ENCODE data around the gene HSPA12B. TPM values are rescaled to one million over a fixed set of nuclear protein-coding genes. Genes with fewer than 3 reads are reported as not detected.

The HSPA12B gene
- polyA plus RNA-seq, 2 of the 4 experiments (the other 2 are of a cell fraction), result 0.37 to 1.2 TPM

- no peak overlapping the region for H3K27ac ChIP-seq
- ATAC-seq (no peak), FAIRE-seq (no peak), DNase-seq (ENCODE audit: low read depth in 1 of 2, low spot score in 1 of 2) (no peak)
- POLR2A ChIA-PET, result interaction anchor here (1.4 to 2.3 kb wide), 2 partner anchors 14 kb away, joined by 7 to 8 read pairs; partner anchors contain the start of gene ADISSP
- H3K4me1 ChIP-seq, result peaks cover 7% of the 10 kb centered on the region; the same call in 2 of the 3 replicates
- H3K4me2 ChIP-seq, result no peak overlapping the region
- H3K9me3 ChIP-seq, result no peaks in the 10 kb centered on the region
- 90% methylated on average over 26 of the region's 26 CpGs for WGBS (ENCODE audit: missing lambda C conversion rate)
- CTCF ChIA-PET, result interaction anchor here (0.6 to 72.1 kb wide), 16 partner anchors 6 to 318 kb away, joined by 3 to 2233 read pairs (median 4); partner anchors contain the start of genes ADAM33, ADISSP, AP5S1 and CENPB
- TF ChIP-seq TFCP2L1 (CRISPR knock-in tag; IDR thresholded peaks at IDR 0.05) (no peak), NFE2L2 (conservative IDR thresholded peaks at IDR 0.05; ENCODE audit: low read length) (no peak)
- TF ChIP-seq, protein P1, sequence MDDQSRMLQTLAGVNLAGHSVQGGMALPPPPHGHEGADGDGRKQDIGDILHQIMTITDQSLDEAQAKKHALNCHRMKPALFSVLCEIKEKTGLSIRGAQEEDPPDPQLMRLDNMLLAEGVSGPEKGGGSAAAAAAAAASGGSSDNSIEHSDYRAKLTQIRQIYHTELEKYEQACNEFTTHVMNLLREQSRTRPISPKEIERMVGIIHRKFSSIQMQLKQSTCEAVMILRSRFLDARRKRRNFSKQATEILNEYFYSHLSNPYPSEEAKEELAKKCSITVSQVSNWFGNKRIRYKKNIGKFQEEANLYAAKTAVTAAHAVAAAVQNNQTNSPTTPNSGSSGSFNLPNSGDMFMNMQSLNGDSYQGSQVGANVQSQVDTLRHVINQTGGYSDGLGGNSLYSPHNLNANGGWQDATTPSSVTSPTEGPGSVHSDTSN (IDR thresholded peaks at IDR 0.05), result 0 out of 2 replicates have a peak, but pooled peaks have one; percentile 31
- H3K4me3 ChIP-seq, result no peak overlapping the region
Observed at GRCh38 chr20:3753501-3754275, 21.2 kb downstream of the HSPA12B start.

- WGBS (ENCODE audit: missing lambda C conversion rate), result 98% methylated on average over 14 of the region's 16 CpGs
- POLR2A ChIA-PET, result interaction anchor here (2.3 kb wide), 1 partner anchor 14 kb away, joined by 8 read pairs; the partner anchor contains the start of gene ADISSP
- Histone ChIP-seq H3K9me3 (no peaks in the 10 kb centered on the region), H3K27ac (no peak overlapping the region), H3K4me1 (peaks cover 7% of the 10 kb centered on the region; the same call in 2 of the 3 replicates), H3K4me2 (no peak overlapping the region), H3K4me3 (no peak overlapping the region)
- FAIRE-seq (no peak), DNase-seq (ENCODE audit: low read depth in 1 of 2, low spot score in 1 of 2) (no peak), ATAC-seq (no peak)
- no peak for TF ChIP-seq ELK1 (IDR thresholded peaks at IDR 0.05; ENCODE audit: low read depth, low read length)
- TF ChIP-seq FOSL2 (IDR thresholded peaks at IDR 0.05), result no peak
- TF ChIP-seq FOSL2 (CRISPR knock-in tag; IDR thresholded peaks at IDR 0.05), result no peak
- TF ChIP-seq PHF8 (IDR thresholded peaks at IDR 0.05; ENCODE audit: borderline replicate concordance, low read depth), result no peak
- no peak for TF ChIP-seq RARB (CRISPR knock-in tag; IDR thresholded peaks at IDR 0.05)
- TF ChIP-seq EP300 (IDR thresholded peaks at IDR 0.05), result no peak
- TF ChIP-seq ESRRA (IDR thresholded peaks at IDR 0.05; ENCODE audit: borderline replicate concordance, low read length), result no peak
- TF ChIP-seq, protein P2, sequence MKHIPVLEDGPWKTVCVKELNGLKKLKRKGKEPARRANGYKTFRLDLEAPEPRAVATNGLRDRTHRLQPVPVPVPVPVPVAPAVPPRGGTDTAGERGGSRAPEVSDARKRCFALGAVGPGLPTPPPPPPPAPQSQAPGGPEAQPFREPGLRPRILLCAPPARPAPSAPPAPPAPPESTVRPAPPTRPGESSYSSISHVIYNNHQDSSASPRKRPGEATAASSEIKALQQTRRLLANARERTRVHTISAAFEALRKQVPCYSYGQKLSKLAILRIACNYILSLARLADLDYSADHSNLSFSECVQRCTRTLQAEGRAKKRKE (CRISPR knock-in tag; IDR thresholded peaks at IDR 0.05; ENCODE audit: low read depth), result no peak
- TF ChIP-seq CEBPB (IDR thresholded peaks at IDR 0.05), result no peak
- TF ChIP-seq NR3C1 (IDR thresholded peaks at IDR 0.05), result no peak
- no peak for TF ChIP-seq CBX2 (IDR thresholded peaks at IDR 0.05; ENCODE audit: borderline replicate concordance, low read depth)
- CTCF ChIA-PET, result interaction anchor here (0.7 to 72.1 kb wide), 12 partner anchors 7 to 318 kb away, joined by 3 to 2233 read pairs (median 5); partner anchors contain the start of genes ADAM33, ADISSP, AP5S1 and CENPB
Observed at GRCh38 chr20:3754276-3754630, 21.8 kb downstream of the HSPA12B start.

DNA sequence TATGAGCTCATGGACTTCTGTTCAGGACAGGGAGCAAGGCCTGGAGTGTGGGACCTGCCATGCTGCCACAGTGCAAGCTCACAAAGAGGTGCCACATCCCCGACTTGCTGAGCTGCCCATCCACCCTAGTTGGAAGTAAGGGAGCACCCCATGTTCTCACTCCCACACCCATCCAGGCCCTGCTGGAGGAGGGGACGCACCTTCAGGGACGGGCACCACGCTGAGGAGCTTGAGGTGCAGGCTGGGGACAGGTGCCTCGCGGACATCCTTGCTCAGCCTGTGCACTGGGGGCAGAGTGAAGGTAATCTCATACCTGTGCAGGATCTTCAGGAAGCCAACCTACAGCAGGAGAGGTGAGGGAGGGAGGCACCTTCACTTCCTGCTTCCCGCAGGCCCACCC, 22.8 kb downstream of the HSPA12B start:
- FAIRE-seq, result no peak

More for the DNA sequence above, 22.8 kb downstream of the HSPA12B start:
- ChIA-PET POLR2A (interaction anchor here (0.6 to 2.3 kb wide), 2 partner anchors 13 to 55 kb away, joined by 8 read pairs; partner anchors contain the start of gene ADISSP), CTCF (interaction anchor here (0.5 to 72.1 kb wide), 11 partner anchors 8 to 317 kb away, joined by 3 to 2233 read pairs (median 7); partner anchors contain the start of genes ADAM33, ADISSP, CENPB and GFRA4)
- TF ChIP-seq, protein P2 (CRISPR knock-in tag; IDR thresholded peaks at IDR 0.05; ENCODE audit: low read depth), result no peak
- TF ChIP-seq E2F6 (IDR thresholded peaks at IDR 0.05; ENCODE audit: borderline replicate concordance, low read depth) (no peak), ESRRA (IDR thresholded peaks at IDR 0.05; ENCODE audit: borderline replicate concordance, low read length) (no peak), RAD21 (conservative IDR thresholded peaks at IDR 0.05 in 1 of 2, IDR thresholded peaks at IDR 0.05 in 1 of 2) (no peak), HDAC2 (IDR thresholded peaks at IDR 0.05) (no peak), ZC3H11A (IDR thresholded peaks at IDR 0.05) (no peak), MAFK (IDR thresholded peaks at IDR 0.05; ENCODE audit: partially characterized antibody) (no peak), HOXB13 (CRISPR knock-in tag; IDR thresholded peaks at IDR 0.05; ENCODE audit: low read depth) (no peak), ELK1 (IDR thresholded peaks at IDR 0.05; ENCODE audit: low read depth, low read length) (no peak)
- no peak for ATAC-seq
- Histone ChIP-seq H3K9me3 (no peaks in the 10 kb centered on the region), H3K4me1 (peaks cover 6% of the 10 kb centered on the region; the same call in 2 of the 3 replicates), H3K4me2 (no peak overlapping the region), H3K4me3 (no peak overlapping the region), H3K27ac (no peak overlapping the region)
- WGBS (ENCODE audit: missing lambda C conversion rate), result 90% methylated on average over 7 of the region's 7 CpGs
- no peak for DNase-seq (ENCODE audit: low read depth in 1 of 2, low spot score in 1 of 2)
